ENCODE measurements around the gene PDE3B.

PDE3B gene

GRCh38 chr11:14906578-14906977 is 263.0 kb downstream of the PDE3B start:
- intact Hi-C loops (cut with DNase I): loop anchor here (2.0 kb wide), 1 partner anchor 370 kb away; no protein-coding TSS in a partner anchor
- DNase-seq: no peak

GRCh38 chr11:14906993-14907392 is 263.4 kb downstream of the PDE3B start:
- intact Hi-C loops (cut with DNase I): loop anchor here (1.0 to 2.0 kb wide), 2 partner anchors 117 to 370 kb away; no protein-coding TSS in a partner anchor
- DNase-seq: no peak

- intact Hi-C loops (cut with DNase I): loop anchor here (1.0 to 2.0 kb wide), 3 partner anchors 117 to 371 kb away; no protein-coding TSS in a partner anchor
- DNase-seq: peak; percentile 52 to 96 (median 82)
Measured at GRCh38 chr11:14907411-14908213, 264.0 kb downstream of the PDE3B start.

- DNase-seq: peak in 3 of 10 donors; percentile 26 to 72 (median 28)
- intact Hi-C loops (cut with DNase I): loop anchor here (1.0 kb wide), 1 partner anchor 300 kb away; no protein-coding TSS in a partner anchor
Measured at GRCh38 chr11:14908214-14908880, 264.7 kb downstream of the PDE3B start.

- no peak for DNase-seq
- intact Hi-C loops (cut with DNase I): no loop called here
Measured at GRCh38 chr11:14914536-14914935, 270.9 kb downstream of the PDE3B start.

GRCh38 chr11:14916403-14916802 is 272.8 kb downstream of the PDE3B start:
- no peak for DNase-seq
- intact Hi-C loops (cut with DNase I): no loop called here
